ENCODE measurements around the gene TMEM255B. TPM values are rescaled to one million over a fixed set of nuclear protein-coding genes. Genes with fewer than 3 reads are reported as not detected.

TMEM255B gene
- total RNA-seq, 1 experiment from 2014 or later = 7.0 TPM

DNA sequence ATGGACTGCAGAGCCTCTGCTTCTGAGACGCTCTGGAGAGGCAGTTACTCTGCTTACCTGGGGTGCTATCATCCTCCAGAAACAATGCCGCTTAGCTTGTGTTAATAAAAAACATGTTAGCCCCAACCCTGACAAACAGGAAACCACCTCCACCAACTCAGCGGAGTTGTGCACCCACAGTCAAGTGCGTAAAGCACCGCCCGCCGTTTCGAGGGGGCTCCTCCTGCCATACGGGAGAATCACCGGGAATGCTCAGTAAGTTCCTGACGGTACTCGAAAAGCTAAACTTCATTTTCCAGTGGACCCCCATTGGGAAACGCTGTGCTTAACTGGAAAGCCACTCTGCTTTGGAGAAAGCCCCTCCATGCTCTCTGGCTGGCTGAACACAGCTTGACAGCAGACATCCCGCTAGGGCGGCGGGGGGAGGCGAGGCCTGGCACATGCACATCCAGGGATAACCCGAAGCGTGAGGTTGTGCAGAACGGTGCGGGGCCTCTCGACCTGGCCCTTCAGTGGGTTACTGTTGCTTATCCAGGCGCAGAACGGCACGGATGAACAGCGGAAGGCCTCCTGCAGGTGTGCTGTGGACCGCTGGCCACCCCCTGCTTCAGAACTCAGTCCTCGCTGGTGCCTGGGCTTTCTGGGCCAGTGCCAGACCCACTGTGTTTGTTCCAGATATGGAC lies 87.8 kb downstream of the TMEM255B start:
- Mint-ChIP-seq H3K4me1 (ENCODE audit: insufficient read depth, unreplicated experiment) (peaks cover 20% of the 10 kb centered on the region), H3K36me3 (ENCODE audit: insufficient read depth, unreplicated experiment) (peaks cover 29% of the 10 kb centered on the region), H3K27me3 (ENCODE audit: insufficient read depth, unreplicated experiment) (no peaks in the 10 kb centered on the region), H3K9me3 (ENCODE audit: unreplicated experiment) (no peaks in the 10 kb centered on the region), H3K4me3 (ENCODE audit: unreplicated experiment) (no peak overlapping the region), H3K27ac (ENCODE audit: low read depth, unreplicated experiment) (no peak overlapping the region)
- TF ChIP-seq CTCF (IDR thresholded peaks at IDR 0.05; ENCODE audit: unreplicated experiment) = no peak
- DNase-seq (ENCODE audit: unreplicated experiment) = no peak
- intact Hi-C loops (cut with micrococcal nuclease) = no loop called here
- ChIA-PET POLR2A (interaction anchor here (2.1 to 4.2 kb wide), 2 partner anchors 9 to 15 kb away, joined by 6 to 52 read pairs; no protein-coding TSS in a partner anchor), CTCF (interaction anchor here (0.9 to 1.9 kb wide), 2 partner anchors 9 to 17 kb away, joined by 4 to 5 read pairs; no protein-coding TSS in a partner anchor)
- no TSS peak for BruUV-seq (replicated peaks)

DNA sequence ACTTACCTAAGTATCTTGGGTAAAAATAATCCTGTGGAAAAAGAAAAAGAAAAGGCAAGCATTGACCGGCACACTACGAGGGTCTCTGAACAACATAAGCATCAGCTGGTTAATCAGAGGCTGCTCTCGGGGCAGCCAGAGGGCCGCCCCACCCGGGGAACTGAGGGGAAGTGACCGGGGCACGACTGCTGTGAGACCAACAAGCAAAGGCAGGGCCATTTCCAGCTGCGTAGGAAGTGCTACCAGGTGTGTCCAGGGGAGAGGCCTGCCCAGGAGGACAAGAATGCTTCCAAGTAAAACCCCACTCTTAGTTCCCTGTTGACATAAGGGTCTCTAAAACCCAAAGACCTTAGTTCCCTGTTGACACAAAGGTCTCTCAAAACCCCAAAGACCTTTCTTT lies 89.0 kb downstream of the TMEM255B start:
- H3K4me3 Mint-ChIP-seq (ENCODE audit: unreplicated experiment) = no peak overlapping the region
- CTCF ChIA-PET = interaction anchor here (0.6 to 1.9 kb wide), 3 partner anchors 8 to 15 kb away, joined by 3 to 5 read pairs (median 4); no protein-coding TSS in a partner anchor
- peaks cover 34% of the 10 kb centered on the region for H3K36me3 Mint-ChIP-seq (ENCODE audit: insufficient read depth, unreplicated experiment)
- intact Hi-C loops (cut with micrococcal nuclease) = loop anchor here (2.0 kb wide), 1 partner anchor 15 kb away; no protein-coding TSS in a partner anchor
- no peak for TF ChIP-seq CTCF (IDR thresholded peaks at IDR 0.05; ENCODE audit: unreplicated experiment)
- H3K27me3 Mint-ChIP-seq (ENCODE audit: insufficient read depth, unreplicated experiment) = no peaks in the 10 kb centered on the region
- no TSS peak for BruUV-seq (replicated peaks)
- H3K4me1 Mint-ChIP-seq (ENCODE audit: insufficient read depth, unreplicated experiment) = peaks cover 20% of the 10 kb centered on the region
- POLR2A ChIA-PET = interaction anchor here (1.2 to 4.2 kb wide), 4 partner anchors 7 to 27 kb away, joined by 3 to 52 read pairs (median 16); no protein-coding TSS in a partner anchor
- H3K9me3 Mint-ChIP-seq (ENCODE audit: unreplicated experiment) = no peaks in the 10 kb centered on the region
- H3K27ac Mint-ChIP-seq (ENCODE audit: low read depth, unreplicated experiment) = no peak overlapping the region
- no peak for DNase-seq (ENCODE audit: unreplicated experiment)

- DNase-seq (ENCODE audit: unreplicated experiment) = peak; percentile 86
- Mint-ChIP-seq H3K9me3 (ENCODE audit: unreplicated experiment) (no peaks in the 10 kb centered on the region), H3K36me3 (ENCODE audit: insufficient read depth, unreplicated experiment) (peaks cover 32% of the 10 kb centered on the region), H3K27ac (ENCODE audit: low read depth, unreplicated experiment) (no peak overlapping the region), H3K4me1 (ENCODE audit: insufficient read depth, unreplicated experiment) (peaks cover 20% of the 10 kb centered on the region), H3K27me3 (ENCODE audit: insufficient read depth, unreplicated experiment) (no peaks in the 10 kb centered on the region), H3K4me3 (ENCODE audit: unreplicated experiment) (no peak overlapping the region)
- no peak for TF ChIP-seq CTCF (IDR thresholded peaks at IDR 0.05; ENCODE audit: unreplicated experiment)
- ChIA-PET POLR2A (interaction anchor here (0.8 to 4.2 kb wide), 7 partner anchors 8 to 98 kb away, joined by 3 to 52 read pairs (median 8); partner anchors contain the start of gene GAS6), CTCF (interaction anchor here (0.8 kb wide), 1 partner anchor 25 kb away, joined by 3 read pairs; no protein-coding TSS in a partner anchor)
- BruUV-seq (replicated peaks) = no TSS peak
- intact Hi-C loops (cut with micrococcal nuclease) = loop anchor here (2.0 kb wide), 1 partner anchor 14 kb away; no protein-coding TSS in a partner anchor
These were observed 89.6 kb downstream of the TMEM255B start for GRCh38 chr13:113848431-113849260.

- no peaks in the 10 kb centered on the region for H3K27me3 Mint-ChIP-seq (ENCODE audit: insufficient read depth, unreplicated experiment)
- H3K4me3 Mint-ChIP-seq (ENCODE audit: unreplicated experiment) = no peak overlapping the region
- peaks cover 13% of the 10 kb centered on the region for H3K4me1 Mint-ChIP-seq (ENCODE audit: insufficient read depth, unreplicated experiment)
- peak; percentile 44 for DNase-seq (ENCODE audit: unreplicated experiment)
- ChIA-PET CTCF (interaction anchor here (0.6 to 0.8 kb wide), 2 partner anchors 24 to 74 kb away, joined by 3 read pairs; no protein-coding TSS in a partner anchor), POLR2A (interaction anchor here (0.7 to 4.2 kb wide), 7 partner anchors 9 to 121 kb away, joined by 3 to 52 read pairs (median 8); partner anchors contain the start of gene GAS6)
- peaks cover 25% of the 10 kb centered on the region for H3K36me3 Mint-ChIP-seq (ENCODE audit: insufficient read depth, unreplicated experiment)
- no peaks in the 10 kb centered on the region for H3K9me3 Mint-ChIP-seq (ENCODE audit: unreplicated experiment)
- BruUV-seq (replicated peaks) = no TSS peak
- no peak for TF ChIP-seq CTCF (IDR thresholded peaks at IDR 0.05; ENCODE audit: unreplicated experiment)
- H3K27ac Mint-ChIP-seq (ENCODE audit: low read depth, unreplicated experiment) = no peak overlapping the region
- intact Hi-C loops (cut with micrococcal nuclease) = loop anchor here (2.0 kb wide), 1 partner anchor 13 kb away; no protein-coding TSS in a partner anchor
These were observed 90.5 kb downstream of the TMEM255B start for GRCh38 chr13:113849546-113849945.

All from MCF 10A (cell line).